Stimulated activated CD8-positive, alpha-beta memory T cell treated with anti-CD3 and anti-CD28 coated beads, Interleukin-4, amount 100 ng/mL, for 48 hours (primary cell): ENCODE data around the gene BBOX1.
"Not testable (repeated sequence)": the region's sequence is repeated elsewhere in the genome, so short reads cannot be mapped to it uniquely, and the experiment has no call there.

Source experiments
- DNase-seq: peaks from one replicate; pipeline ENCODE4 v3.0.0-alpha.2; 2020

The BBOX1 gene

GRCh38 chr11:27085605-27086004 is 45.0 kb downstream of the BBOX1 start:
- DNase-seq: no peak

- DNase-seq: no peak
Observed at GRCh38 chr11:27087432-27087831, 46.8 kb downstream of the BBOX1 start.

GRCh38 chr11:27088353-27088752 is 47.7 kb downstream of the BBOX1 start:
- no peak for DNase-seq

- no peak for DNase-seq
Observed at GRCh38 chr11:27089746-27090145, 49.1 kb downstream of the BBOX1 start.

GRCh38 chr11:27090357-27090948 is 49.8 kb downstream of the BBOX1 start:
- not testable (repeated sequence) for DNase-seq

GRCh38 chr11:27094120-27094519 is 53.5 kb downstream of the BBOX1 start:
- no peak for DNase-seq

DNA sequence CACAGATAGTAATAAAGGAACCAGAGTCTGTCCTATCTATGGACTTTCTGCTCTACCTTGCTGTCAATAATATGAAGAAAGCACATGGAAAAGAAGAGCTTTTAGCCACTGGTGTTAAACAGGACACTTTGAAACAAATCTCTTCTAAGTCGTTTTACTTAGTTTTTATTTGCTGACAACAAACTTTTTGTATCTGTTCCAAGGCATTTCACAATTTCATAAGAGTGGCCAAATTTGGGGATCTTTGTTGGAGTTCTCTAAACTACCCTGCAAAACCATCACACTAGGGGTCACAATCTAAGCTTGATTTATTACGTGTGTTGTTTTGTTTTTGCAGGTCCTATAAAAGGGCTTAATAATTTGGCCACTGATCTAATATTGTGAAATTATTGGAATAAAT is 54.4 kb downstream of the BBOX1 start:
- DNase-seq: no peak

DNA sequence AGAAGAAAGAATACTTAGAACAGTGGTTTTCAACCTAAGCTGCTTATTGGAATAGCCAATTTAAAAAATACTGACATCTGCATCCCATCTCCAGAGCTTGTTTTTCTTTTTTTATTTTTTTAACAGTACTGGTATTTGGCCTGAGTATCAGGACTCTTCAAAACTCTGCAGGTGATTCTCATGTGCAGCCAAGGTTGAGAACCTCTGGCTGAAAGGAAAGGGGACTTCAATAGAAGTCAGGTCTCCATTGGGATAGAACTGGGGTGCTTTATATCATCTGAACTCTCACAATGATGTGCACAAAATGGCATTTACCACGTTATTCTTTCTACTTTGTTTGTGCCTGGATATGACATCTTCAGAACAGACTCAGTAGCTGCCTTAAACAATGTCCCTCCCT is 55.3 kb downstream of the BBOX1 start:
- no peak for DNase-seq

- DNase-seq: no peak
Observed at GRCh38 chr11:27097551-27097950, 56.9 kb downstream of the BBOX1 start.

GRCh38 chr11:27100534-27100933 is 59.9 kb downstream of the BBOX1 start:
- no peak for DNase-seq

DNA sequence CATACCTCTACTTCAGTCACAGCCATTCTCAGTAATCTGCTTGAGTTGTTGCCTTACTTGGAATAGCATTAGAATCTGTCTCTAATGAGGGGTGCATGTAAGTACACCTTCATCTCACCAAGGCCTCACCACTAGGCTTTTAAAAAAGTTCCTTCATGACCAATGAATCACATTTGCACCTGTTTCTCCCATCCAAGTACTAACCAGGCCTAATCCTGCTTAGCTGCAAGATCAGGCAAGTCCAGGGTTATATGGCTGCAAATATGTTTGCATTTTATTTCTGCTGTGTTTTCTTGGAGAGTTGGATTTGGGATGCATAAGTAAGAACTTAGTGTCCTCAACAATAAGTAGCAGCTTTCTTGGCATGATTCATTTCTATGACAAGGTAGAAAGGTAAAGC is 66.9 kb downstream of the BBOX1 start:
- no peak for DNase-seq

DNA sequence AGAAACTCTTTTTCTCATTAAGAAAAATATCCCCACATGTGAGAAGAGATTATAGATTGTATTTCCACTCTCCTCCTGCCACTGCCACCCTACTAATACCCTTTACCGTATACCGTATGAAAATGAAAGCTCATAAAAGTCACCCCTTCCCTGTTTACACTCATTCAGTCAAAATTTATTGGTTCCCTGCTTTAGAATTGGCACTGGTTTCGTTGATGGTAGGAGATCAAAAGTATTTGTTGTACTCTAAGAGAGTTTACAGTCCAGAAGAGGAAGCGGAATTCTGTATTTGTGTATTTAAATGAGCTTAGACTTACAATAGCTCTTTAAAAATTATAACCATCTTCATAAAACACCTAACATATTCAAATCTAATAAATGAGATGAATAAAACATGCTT is 68.2 kb downstream of the BBOX1 start:
- DNase-seq: no peak

DNA sequence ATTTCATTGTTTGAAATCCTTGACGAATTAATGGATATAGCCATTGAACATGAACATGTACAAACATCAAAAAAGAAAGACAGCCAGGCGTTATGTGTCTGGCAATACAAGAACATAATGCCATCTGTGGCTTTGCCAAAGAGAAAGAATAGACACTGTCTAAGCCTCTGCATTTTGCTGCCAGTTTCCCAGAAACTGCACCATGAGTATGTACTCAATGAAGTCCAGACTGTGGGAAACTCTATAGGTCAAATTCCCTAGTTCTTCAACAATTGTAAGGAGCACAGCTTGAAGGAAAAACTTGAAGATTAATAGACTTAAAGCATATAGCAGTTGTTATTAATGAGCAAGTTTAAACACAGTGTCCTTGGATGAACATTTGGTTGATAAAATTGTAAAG is 71.3 kb downstream of the BBOX1 start:
- DNase-seq: no peak

DNA sequence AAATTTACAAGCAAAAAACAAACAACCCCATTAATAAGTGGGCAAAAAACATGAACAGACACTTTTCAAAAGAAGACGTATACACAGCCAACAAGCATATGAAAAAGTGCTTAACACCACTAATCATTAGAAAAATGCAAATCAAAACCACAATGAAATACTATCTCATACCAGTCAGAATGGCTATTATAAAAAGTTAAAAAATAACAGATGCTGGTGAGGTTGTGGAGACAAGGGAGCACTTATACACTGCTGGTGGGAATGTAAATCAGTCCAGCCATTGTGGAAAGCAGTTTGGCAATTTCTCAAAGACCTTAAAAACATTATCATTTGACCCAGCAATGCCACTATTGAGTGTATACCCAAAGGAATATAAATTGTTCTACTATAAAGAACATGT is 72.3 kb downstream of the BBOX1 start:
- no peak for DNase-seq

DNA sequence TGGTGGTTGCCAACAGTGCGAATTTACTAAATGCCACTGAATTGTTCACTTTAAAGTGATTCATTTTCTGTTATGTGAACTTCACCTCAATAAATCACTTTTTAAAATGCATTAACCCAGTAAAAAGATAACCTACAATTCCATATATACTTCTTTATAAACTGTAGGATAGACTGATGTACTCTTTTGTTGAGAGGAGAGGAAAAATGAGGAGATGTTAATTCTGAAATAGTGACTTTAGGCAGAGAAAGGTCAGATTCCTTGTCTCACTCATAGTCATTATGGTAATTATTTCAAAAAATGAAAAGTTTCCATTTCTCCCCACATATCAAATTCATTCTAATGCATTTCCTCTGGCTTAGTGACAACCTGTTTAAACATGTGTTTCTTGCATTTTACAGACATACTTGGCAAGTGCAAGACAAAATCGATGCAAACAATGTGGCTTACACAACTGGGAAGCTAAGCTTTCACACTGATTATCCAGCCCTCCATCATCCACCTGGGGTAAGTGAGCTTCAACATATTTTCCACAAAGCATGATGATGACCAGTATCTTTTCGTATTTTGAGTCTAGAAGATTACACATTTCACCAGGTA is 74.5 kb downstream of the BBOX1 start:
- no peak for DNase-seq

DNA sequence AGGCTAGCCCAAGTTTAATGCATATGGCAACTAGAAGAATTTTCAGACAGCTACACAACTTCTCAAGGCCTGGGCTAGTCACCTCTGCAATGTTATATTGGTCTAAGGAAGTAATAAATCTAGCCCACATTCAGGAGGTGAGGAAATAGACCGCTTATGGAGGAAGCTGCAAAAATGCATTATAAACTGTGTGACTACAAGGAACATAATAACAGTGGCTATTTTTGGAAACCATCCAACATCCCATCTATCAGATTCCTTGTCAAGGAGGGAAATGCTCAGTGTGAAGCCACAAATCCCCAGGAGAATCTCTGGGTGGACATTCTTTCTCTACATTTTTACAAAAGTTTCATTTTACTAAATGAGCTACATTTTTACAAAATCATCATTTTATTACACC is 76.1 kb downstream of the BBOX1 start:
- DNase-seq: no peak

GRCh38 chr11:27118371-27118770 is 77.8 kb downstream of the BBOX1 start:
- no peak for DNase-seq

GRCh38 chr11:27118949-27119348 is 78.3 kb downstream of the BBOX1 start:
- no peak for DNase-seq

DNA sequence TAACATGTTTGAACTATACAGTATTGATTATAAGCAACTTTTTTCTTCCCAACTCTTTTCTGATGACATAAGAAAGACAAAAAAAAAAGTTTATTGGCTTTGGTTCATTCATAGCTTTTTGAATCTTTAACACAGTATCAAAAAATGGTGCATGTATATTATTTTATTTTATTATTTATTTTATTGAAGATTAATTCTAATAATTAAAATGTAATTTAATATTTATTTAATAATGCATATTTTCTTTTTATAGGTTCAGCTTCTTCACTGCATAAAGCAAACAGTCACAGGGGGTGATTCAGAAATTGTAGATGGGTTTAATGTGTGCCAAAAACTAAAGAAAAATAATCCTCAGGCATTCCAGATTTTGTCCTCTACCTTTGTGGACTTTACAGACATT is 78.8 kb downstream of the BBOX1 start:
- DNase-seq: no peak

DNA sequence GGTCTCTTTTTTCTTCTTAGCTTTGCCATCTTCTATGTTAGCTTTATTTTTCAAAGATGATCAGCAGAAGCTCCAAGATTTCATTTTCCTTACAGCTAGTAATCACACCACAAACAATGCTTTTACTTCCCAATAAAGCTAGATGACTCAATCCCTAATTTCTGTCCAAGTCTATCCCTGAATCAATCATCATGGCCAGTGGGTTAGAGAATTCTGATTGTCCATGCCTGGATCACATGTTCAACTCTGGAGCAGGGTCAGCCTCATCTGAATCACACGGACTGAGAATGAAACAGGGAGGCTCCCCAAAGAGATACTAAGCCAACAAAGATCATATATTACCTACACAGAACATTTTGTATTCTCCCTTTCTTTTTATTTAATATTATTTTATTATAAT is 79.6 kb downstream of the BBOX1 start:
- no peak for DNase-seq

- DNase-seq: no peak
Observed at GRCh38 chr11:27122001-27122400, 81.4 kb downstream of the BBOX1 start.

DNA sequence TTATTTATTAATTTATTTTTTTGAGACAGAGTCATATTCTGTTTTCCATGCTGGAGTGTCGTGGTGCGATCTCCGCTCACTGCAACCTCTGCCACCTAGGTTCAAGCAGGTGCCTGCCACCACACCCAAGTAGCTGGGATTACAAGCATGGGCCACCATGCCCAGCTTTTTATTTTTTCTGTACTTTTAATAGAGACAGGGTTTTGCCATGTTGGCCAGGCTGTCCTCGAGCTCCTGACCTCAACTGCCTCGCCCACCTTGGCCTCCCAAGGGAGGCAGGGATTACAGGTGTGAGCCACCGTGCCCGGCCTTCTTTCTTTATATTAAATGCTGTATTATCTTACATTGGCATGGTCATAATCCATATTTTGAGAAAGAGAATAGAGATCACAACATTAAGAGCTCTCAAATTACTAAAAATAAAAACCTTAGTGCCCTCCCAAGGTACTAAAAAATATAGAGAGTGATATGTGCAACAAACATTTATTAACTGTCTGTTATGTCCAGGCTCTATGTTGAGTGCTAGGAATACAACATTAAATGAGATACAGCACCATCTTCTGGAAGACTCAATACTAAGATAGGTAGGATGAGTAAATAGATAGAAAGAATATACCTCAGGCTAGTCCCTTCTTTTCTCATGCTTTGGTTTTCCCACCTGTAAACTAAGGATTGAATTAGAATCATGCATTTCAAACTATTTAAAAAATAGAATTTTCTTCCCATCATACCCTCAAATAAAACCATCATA is 84.1 kb downstream of the BBOX1 start:
- DNase-seq: no peak

- DNase-seq: no peak
Observed at GRCh38 chr11:27129686-27130085, 89.1 kb downstream of the BBOX1 start.

GRCh38 chr11:27130806-27131205 is 90.2 kb downstream of the BBOX1 start:
- DNase-seq: no peak

GRCh38 chr11:27135924-27136329 is 95.3 kb downstream of the BBOX1 start:
- DNase-seq: not testable (repeated sequence)
